ENCODE measurements around the gene COL28A1. TPM values are rescaled to one million over a fixed set of nuclear protein-coding genes. Genes with fewer than 3 reads are reported as not detected.

Gene COL28A1
- total and polyA plus RNA-seq, 12 donors = 0.35 to 8.1 (median 1.5) TPM

DNA sequence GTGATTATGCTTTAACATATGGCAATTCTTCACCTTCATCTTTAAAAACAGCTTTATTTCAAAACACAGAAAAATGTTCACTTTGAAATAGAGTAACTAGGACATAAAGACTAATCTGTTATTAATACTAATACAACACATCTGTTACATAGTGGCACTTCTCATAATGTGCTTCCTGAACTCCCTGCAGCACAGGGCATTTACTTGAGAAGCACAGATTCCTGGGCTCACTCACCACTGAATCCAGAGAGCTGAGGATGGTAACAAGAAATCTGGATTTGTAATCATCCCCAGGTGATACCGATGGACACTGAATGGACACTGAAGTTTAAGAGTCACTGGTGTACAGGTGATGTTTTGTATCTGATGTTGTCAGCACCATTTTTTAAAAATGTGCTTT lies 96.1 kb downstream of the COL28A1 start:
- Histone ChIP-seq H3K9me3 (no peaks in the 10 kb centered on the region), H3K27me3 (no peaks in the 10 kb centered on the region), H3K27ac (no peak overlapping the region), H3K4me1 (peaks cover 0 to 6% (median 0%) of the 10 kb centered on the region in 9 donors), H3K36me3 (no peaks in the 10 kb centered on the region), H3K4me3 (no peak overlapping the region)
- no peak for DNase-seq
- TF ChIP-seq, protein P1, sequence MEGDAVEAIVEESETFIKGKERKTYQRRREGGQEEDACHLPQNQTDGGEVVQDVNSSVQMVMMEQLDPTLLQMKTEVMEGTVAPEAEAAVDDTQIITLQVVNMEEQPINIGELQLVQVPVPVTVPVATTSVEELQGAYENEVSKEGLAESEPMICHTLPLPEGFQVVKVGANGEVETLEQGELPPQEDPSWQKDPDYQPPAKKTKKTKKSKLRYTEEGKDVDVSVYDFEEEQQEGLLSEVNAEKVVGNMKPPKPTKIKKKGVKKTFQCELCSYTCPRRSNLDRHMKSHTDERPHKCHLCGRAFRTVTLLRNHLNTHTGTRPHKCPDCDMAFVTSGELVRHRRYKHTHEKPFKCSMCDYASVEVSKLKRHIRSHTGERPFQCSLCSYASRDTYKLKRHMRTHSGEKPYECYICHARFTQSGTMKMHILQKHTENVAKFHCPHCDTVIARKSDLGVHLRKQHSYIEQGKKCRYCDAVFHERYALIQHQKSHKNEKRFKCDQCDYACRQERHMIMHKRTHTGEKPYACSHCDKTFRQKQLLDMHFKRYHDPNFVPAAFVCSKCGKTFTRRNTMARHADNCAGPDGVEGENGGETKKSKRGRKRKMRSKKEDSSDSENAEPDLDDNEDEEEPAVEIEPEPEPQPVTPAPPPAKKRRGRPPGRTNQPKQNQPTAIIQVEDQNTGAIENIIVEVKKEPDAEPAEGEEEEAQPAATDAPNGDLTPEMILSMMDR (IDR thresholded peaks at IDR 0.05) = no peak
- intact Hi-C loops (cut with DNase I) = no loop called here
- WGBS, 2 donors = 92 to 97% methylated on average over 1 of the region's 1 CpG
- no peak for ATAC-seq

DNA sequence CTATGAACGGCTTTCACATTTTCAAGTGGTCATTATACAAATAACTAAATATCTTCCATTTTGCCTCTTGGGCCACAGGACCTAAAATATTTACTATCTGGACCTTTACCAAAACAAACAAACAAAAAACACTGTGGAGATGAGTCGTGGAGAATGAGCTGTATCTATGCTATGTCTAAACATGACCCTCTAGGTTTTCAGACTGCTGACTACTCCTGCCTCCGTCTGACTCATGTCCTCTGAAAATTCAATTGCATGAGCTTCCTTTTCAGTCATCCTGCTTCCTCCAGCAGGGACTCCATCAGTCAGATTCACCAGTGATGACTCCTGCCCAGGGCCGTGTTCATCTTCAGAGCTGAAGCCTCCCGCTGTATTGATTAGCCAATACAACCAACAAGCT lies 96.8 kb downstream of the COL28A1 start:
- TF ChIP-seq, protein P1 (IDR thresholded peaks at IDR 0.05) = no peak
- ATAC-seq (peak in 1 of 8 donors; percentile 42), DNase-seq (no peak)
- H3K27me3 ChIP-seq = no peaks in the 10 kb centered on the region
- H3K9me3 ChIP-seq = no peaks in the 10 kb centered on the region
- H3K4me3 ChIP-seq = no peak overlapping the region
- peaks cover 0 to 4% (median 0%) of the 10 kb centered on the region in 9 donors for H3K4me1 ChIP-seq
- 54 to 66% methylated on average over 5 of the region's 5 CpGs for WGBS, 2 donors
- intact Hi-C loops (cut with DNase I) = no loop called here
- no peaks in the 10 kb centered on the region for H3K36me3 ChIP-seq
- no peak overlapping the region for H3K27ac ChIP-seq

DNA sequence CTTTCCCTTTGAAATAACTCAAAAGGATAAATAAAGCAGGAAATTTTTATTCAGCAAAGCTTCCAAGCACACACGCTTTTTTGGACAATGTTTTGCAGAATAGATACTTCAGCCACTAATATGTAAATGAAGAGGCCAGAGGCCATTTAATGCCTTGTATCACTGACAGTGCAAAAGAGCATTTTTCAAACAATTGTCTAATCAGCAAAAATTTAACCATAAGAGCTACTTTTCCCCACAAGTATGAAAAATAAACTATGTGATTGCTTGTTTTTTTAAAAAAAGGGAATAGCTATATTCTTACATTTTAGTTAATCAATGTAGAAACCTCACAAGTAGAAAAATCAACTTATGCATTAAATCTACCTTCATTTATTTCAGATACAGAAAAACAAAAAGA lies 99.7 kb downstream of the COL28A1 start:
- H3K27ac ChIP-seq = no peak overlapping the region
- H3K36me3 ChIP-seq = no peaks in the 10 kb centered on the region
- no peak overlapping the region for H3K4me3 ChIP-seq
- WGBS, 2 donors = 89 to 93% methylated on average over 1 of the region's 1 CpG
- H3K9me3 ChIP-seq = no peaks in the 10 kb centered on the region
- no peaks in the 10 kb centered on the region for H3K27me3 ChIP-seq
- ATAC-seq = no peak
- DNase-seq = no peak
- intact Hi-C loops (cut with DNase I) = no loop called here
- TF ChIP-seq, protein P1 (IDR thresholded peaks at IDR 0.05) = no peak
- H3K4me1 ChIP-seq = no peaks in the 10 kb centered on the region

DNA sequence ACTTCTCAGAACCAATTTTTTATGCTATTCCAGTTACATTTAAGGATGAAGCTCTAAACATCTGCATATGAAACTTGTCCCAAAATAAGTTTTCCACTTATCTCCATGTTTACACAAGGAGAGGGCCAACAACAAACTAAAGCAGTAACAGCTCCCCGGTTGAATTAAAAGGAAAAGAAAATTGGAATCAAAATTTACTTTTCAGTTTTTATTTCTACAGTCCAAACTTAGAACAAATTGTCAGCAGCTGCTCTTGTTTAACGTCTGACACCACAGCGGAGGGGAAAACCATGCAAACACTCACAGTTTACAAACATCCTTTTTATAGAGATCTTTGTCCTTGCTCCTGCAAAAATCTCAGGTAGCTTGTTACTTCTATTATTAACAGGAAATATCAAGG lies 101.3 kb downstream of the COL28A1 start:
- intact Hi-C loops (cut with DNase I) = no loop called here

More for the DNA sequence above, 101.3 kb downstream of the COL28A1 start:
- TF ChIP-seq, protein P1 (IDR thresholded peaks at IDR 0.05) = no peak
- no peak overlapping the region for H3K4me3 ChIP-seq
- peaks cover 0 to 3% (median 0%) of the 10 kb centered on the region in 7 donors for H3K27me3 ChIP-seq
- WGBS, 2 donors = 50 to 54% methylated on average over 3 of the region's 3 CpGs
- DNase-seq (no peak), ATAC-seq (peak in 2 of 8 donors; percentile 17 to 46)
- no peaks in the 10 kb centered on the region for H3K9me3 ChIP-seq
- peak overlapping the region in 3 of 10 donors; percentile 6 to 35 (median 6) for H3K27ac ChIP-seq
- H3K36me3 ChIP-seq = no peaks in the 10 kb centered on the region
- H3K4me1 ChIP-seq = no peaks in the 10 kb centered on the region

All from heart right ventricle (tissue), 16 donors.